CD4-positive, alpha-beta T cell treated with Interleukin-1 beta for 1 hour (primary cell): ENCODE data around the gene SOX13.

Source experiments
- DNase-seq, 2 donors: peaks; one replicate each; pipeline ENCODE4 v3.0.0-alpha.2; 2020 to 2022

The SOX13 gene

GRCh38 chr1:204108312-204109141 lies 35.6 kb downstream of the SOX13 start:
- no peak for DNase-seq

- no peak for DNase-seq
These were observed 38.1 kb downstream of the SOX13 start for GRCh38 chr1:204110894-204111633.

- DNase-seq = no peak
These were observed 40.2 kb downstream of the SOX13 start for GRCh38 chr1:204112876-204113730.

- DNase-seq = no peak
These were observed 41.0 kb downstream of the SOX13 start for GRCh38 chr1:204113896-204114295.

- DNase-seq = peak in 1 of 2 donors; percentile 5
These were observed 41.7 kb downstream of the SOX13 start for GRCh38 chr1:204114606-204115005.

- no peak for DNase-seq
These were observed 42.2 kb downstream of the SOX13 start for GRCh38 chr1:204115116-204115515.

GRCh38 chr1:204116539-204116938 lies 43.6 kb downstream of the SOX13 start:
- no peak for DNase-seq

GRCh38 chr1:204121840-204122555 lies 49.1 kb downstream of the SOX13 start:
- DNase-seq = no peak

- DNase-seq = peak; percentile 7 to 18
These were observed 50.5 kb downstream of the SOX13 start for GRCh38 chr1:204123376-204123775.

GRCh38 chr1:204124639-204125038 lies 51.7 kb downstream of the SOX13 start:
- DNase-seq = no peak

- DNase-seq = no peak
These were observed 52.9 kb downstream of the SOX13 start for GRCh38 chr1:204125759-204126351.

GRCh38 chr1:204126386-204126785 lies 53.5 kb downstream of the SOX13 start:
- DNase-seq = no peak

GRCh38 chr1:204126956-204127355 lies 54.0 kb downstream of the SOX13 start:
- no peak for DNase-seq

- DNase-seq = peak in 1 of 2 donors; percentile 7
These were observed 54.8 kb downstream of the SOX13 start for GRCh38 chr1:204127597-204128242.

GRCh38 chr1:204128464-204128963 lies 55.6 kb downstream of the SOX13 start:
- DNase-seq = no peak

- DNase-seq = peak; percentile 65
These were observed 56.3 kb downstream of the SOX13 start for GRCh38 chr1:204128964-204129896.

- DNase-seq = no peak
These were observed 57.3 kb downstream of the SOX13 start for GRCh38 chr1:204130178-204130577.

- no peak for DNase-seq
These were observed 58.3 kb downstream of the SOX13 start for GRCh38 chr1:204130981-204131892.

GRCh38 chr1:204131978-204132377 lies 59.1 kb downstream of the SOX13 start:
- DNase-seq = no peak
